GM12892 (cell line): ENCODE data around the gene SEC14L2.

Experiments
- DNase-seq: peaks from one replicate; pipeline ENCODE4 v3.0.0; 2011; ENCODE audit not compliant: insufficient read length
- FAIRE-seq: peaks from 2 replicates; lab custom pipeline; 2011; peaks lifted over from hg19 to GRCh38; lab: Jason Lieb, UNC
- POLR2A ChIP-seq: IDR thresholded peaks from 2 replicates; pipeline ENCODE4 v1.6.1; 2011; ENCODE audit warnings: low read depth, low read length, control low read depth
- POLR2AphosphoS5 ChIP-seq: IDR thresholded peaks from 2 replicates; pipeline ENCODE4 v1.6.1; 2011; ENCODE audit warnings: low read depth, low read length, control low read depth
- TAF1 ChIP-seq: IDR thresholded peaks from 2 replicates; pipeline ENCODE4 v1.6.1; 2011; ENCODE audit warnings: low read depth, mild to moderate bottlenecking, control low read depth, low read length, borderline replicate concordance

The SEC14L2 gene

GRCh38 chr22:30381264-30381663 lies 15.6 kb upstream of the SEC14L2 start:
- no peak for TF ChIP-seq POLR2AphosphoS5
- TF ChIP-seq TAF1, result no peak
- no peak for TF ChIP-seq POLR2A
- FAIRE-seq (no peak), DNase-seq (no peak)

DNA sequence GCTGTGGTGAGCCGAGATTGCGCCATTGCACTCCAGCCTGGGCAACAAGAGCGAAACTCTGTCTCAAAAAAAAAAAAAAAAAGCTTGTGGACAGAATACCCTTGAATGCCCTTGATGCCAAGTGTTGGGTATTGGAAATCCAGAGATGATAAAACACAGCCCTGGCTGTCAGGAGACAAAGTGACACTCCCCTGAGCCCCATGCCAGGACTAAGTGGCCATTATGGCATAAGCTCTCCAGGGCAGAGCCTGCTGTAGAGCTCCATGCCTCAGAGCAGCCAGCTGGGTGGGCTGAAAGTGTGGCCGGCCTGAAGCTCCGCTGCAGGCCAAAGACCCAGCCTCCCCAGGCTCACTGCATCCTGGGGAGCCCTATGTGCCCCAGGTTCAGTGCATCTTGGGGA lies 14.5 kb upstream of the SEC14L2 start:
- TF ChIP-seq POLR2A (no peak), TAF1 (no peak)
- DNase-seq (no peak), FAIRE-seq (no peak)

- TF ChIP-seq TAF1, result no peak
- no peak for TF ChIP-seq POLR2AphosphoS5
- no peak for TF ChIP-seq POLR2A
- no peak for FAIRE-seq
- no peak for DNase-seq
Measured at GRCh38 chr22:30383061-30383460, 13.8 kb upstream of the SEC14L2 start.

- no peak for DNase-seq
- FAIRE-seq, result no peak
Measured at GRCh38 chr22:30385942-30386341, 10.9 kb upstream of the SEC14L2 start.

GRCh38 chr22:30386608-30386959 lies 10.2 kb upstream of the SEC14L2 start:
- no peak for DNase-seq
- no peak for FAIRE-seq
- no peak for TF ChIP-seq TAF1
- no peak for TF ChIP-seq POLR2A
- no peak for TF ChIP-seq POLR2AphosphoS5

More at GRCh38 chr22:30385942-30386341, 10.9 kb upstream of the SEC14L2 start:
- TF ChIP-seq TAF1, result no peak
- TF ChIP-seq POLR2A, result no peak
- no peak for TF ChIP-seq POLR2AphosphoS5

DNA sequence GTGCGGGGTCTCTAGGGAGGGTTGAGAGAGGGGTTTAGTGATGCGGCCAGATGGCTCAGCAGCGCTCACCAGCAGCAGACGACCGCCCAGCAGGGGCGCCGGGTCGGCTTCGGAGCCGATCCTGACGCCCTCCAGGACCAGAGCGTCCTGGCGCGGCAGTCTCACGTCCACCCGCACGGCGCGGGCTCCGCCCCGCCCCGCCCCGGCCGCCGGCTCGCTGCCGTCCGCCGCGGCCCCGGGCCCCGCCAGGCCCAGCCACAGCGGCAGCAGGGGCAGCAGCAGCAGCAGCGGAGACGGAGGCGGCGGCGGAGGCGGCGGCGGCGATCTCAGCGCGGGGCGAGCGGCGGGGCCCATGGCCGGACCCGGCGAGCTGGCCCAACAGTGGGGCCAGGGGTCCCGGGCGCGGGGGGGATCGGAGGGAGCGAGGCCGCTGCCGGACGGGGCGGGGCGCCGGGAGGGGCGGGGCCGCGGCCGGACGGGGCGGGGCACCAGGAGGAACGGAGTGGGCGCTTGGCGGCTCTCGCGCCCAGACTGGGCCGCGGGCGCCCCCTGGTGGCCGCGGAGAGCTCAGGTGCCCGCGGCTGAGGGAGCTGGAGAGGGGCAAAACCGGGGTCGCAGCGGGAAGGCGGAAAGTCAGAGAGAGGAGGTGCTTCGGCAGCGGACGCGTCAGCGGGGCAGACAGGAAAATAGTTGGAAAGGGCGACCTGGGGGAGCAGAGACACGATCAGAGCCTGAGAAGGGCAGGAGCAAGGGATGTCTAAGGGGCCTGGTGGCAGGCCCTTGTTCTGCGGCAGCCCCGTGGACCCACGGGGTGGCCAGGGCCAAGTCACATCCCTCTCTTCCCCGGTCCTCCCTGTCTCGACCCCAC lies 9.6 kb upstream of the SEC14L2 start, which contains the start of gene RNF215:
Gene RNF215, minus strand, starts transcription at position 452 of the 868 bp plus-strand sequence. Its CDS starts 98 bp downstream, at position 354.
- DNase-seq (peak; percentile 93), FAIRE-seq (peak; percentile 89)
- TF ChIP-seq POLR2AphosphoS5 (no peak), TAF1 (no peak), POLR2A (no peak)

- peak; percentile 71 for DNase-seq
- FAIRE-seq, result peak; percentile 94
Measured at GRCh38 chr22:30390974-30391691, 5.7 kb upstream of the SEC14L2 start.

GRCh38 chr22:30392661-30393321 lies 4.0 kb upstream of the SEC14L2 start:
- DNase-seq (no peak), FAIRE-seq (peak; percentile 85)
- TF ChIP-seq POLR2A (no peak), POLR2AphosphoS5 (no peak), TAF1 (no peak)

More at GRCh38 chr22:30390974-30391691, 5.7 kb upstream of the SEC14L2 start:
- TF ChIP-seq POLR2A (no peak), TAF1 (no peak), POLR2AphosphoS5 (no peak)

- TF ChIP-seq POLR2AphosphoS5, result no peak
- no peak for DNase-seq
- FAIRE-seq, result no peak
Measured at GRCh38 chr22:30393322-30393680, 3.5 kb upstream of the SEC14L2 start.

GRCh38 chr22:30393885-30394284 lies 2.9 kb upstream of the SEC14L2 start:
- FAIRE-seq (no peak), DNase-seq (no peak)
- TF ChIP-seq POLR2A (no peak), TAF1 (no peak), POLR2AphosphoS5 (no peak)

DNA sequence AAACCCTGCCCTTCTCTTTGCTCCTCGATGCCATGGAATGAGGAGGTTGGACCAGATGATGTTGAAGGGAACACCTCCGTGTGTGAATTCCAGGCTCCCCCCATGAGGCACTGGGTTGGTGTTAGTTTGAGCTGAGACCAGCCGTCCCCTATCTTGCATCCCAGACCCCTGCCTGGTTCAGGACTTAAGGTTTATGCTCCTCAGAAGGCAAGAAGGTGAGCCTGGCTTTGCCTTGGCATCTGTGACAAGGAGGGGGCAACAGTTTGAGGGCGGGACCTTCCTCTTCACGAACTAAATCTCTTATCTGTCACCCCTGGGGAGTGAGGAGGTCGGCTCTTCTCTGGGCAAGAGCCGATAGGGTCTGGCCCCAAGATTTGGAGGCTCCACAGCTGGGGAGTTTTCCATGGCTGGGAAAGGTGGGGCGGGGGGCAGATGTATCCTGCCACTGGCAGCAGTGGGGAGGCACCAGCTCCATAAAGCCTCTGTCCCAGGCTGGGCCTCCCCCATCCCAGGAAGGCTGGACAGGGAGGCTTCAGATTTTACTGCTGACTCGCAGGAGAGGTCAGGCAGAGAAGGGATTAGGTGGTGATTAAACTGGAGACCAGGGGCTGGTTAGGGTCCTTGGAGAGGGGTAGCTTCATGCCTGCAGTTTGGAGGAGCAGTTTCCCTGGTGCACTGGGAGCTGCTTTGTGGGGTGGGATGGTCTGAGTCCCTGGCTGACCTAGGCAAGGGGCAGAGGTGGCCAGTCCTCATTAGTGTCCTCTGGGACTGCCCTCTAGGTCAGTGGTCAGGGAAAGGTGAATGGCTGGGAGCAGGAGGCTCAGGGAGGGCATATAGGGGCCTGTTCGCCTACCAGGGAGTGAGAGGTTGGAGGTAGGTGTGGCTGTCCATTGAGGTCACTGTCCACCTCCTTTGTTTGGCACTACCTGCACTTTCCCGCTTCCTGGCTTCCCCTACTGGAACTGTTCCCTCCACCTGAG lies 1.1 kb downstream of the SEC14L2 start:
- DNase-seq, result no peak
- peak; percentile 30 for FAIRE-seq
- TF ChIP-seq POLR2A, result no peak
- no peak for TF ChIP-seq TAF1
- no peak for TF ChIP-seq POLR2AphosphoS5
